Nephron progenitor cell (in vitro differentiated cells): ENCODE measurements around the gene RNF212.

ENCODE experiments used
- DNase-seq: peaks from one replicate; pipeline ENCODE4 v3.0.0; 2021
- H3K27ac Mint-ChIP-seq: 2 replicates; pipeline ENCODE4 v1.8.0; 2021; ENCODE audit warnings: mild to moderate bottlenecking, moderate library complexity, mixed read lengths
- H3K27me3 Mint-ChIP-seq: 2 replicates; pipeline ENCODE4 v1.8.0; 2021; ENCODE audit warnings: mild to moderate bottlenecking, low read depth, mixed read lengths; ENCODE audit not compliant: poor library complexity
- H3K36me3 Mint-ChIP-seq: 2 replicates; pipeline ENCODE4 v1.8.0; 2021; ENCODE audit warnings: low read depth, mixed read lengths
- H3K4me1 Mint-ChIP-seq: 2 replicates; pipeline ENCODE4 v1.8.0; 2021; ENCODE audit warnings: mixed read lengths
- H3K4me3 Mint-ChIP-seq: 2 replicates; pipeline ENCODE4 v1.8.0; 2021; ENCODE audit warnings: mild to moderate bottlenecking, moderate library complexity, mixed read lengths
- H3K9me3 Mint-ChIP-seq: 2 replicates; pipeline ENCODE4 v1.8.0; 2021; ENCODE audit warnings: mild to moderate bottlenecking, moderate library complexity, mixed read lengths
- TF ChIP-seq, protein P1 (sequence below): fragments of 200-600 bp; sonication (generic); IDR thresholded peaks from 2 replicates; pipeline ENCODE4 v1.5.0; 2021; ENCODE audit warnings: antibody characterized with exemption

The RNF212 gene

DNA sequence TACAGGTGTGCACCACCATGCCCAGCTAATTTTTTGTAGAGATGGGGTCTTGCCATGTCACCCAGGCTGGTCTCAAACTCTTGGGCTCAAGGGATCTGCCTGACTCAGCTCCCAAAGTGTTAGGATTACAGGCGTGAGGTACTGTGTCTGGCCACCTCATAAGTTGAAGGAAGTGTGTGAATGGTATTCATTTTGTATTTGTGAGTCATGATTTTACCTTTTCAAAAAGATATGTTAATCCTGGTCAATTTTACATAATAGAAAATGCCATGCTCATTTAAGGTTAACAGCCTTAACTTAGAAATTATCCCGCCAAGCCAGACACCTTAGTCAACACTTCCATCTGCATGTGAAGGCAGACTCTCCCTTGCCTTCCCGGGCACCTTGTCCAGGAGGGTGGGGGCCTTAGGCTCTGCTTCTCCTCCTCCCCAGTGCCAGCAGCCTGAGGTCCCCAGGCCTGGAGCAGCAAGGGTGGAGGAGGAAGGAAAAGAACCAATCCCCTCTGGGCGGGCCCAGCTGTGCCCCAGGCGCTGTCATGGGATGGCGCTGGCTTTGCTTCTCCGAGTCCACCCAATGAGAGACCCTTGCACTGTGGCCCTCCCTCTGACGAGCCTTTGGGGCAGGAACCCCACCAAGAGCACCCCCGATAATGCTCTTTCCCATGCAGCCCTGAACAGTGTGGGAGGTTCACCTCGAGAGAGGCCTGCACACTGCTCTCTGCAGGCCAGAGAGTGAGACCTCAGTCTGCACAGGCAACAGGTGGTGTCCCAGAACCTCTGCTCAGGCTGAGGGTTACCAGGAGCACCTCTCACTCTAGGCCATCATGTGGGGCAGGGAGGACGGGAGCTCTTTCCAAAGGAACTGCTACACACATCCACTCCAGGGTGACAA, 37.3 kb downstream of the RNF212 start:
- H3K27ac Mint-ChIP-seq = no peak overlapping the region
- no peak overlapping the region for H3K4me3 Mint-ChIP-seq
- H3K9me3 Mint-ChIP-seq = peaks cover 20% of the 10 kb centered on the region
- DNase-seq = no peak
- H3K4me1 Mint-ChIP-seq = peaks cover 4% of the 10 kb centered on the region
- TF ChIP-seq, protein P1, sequence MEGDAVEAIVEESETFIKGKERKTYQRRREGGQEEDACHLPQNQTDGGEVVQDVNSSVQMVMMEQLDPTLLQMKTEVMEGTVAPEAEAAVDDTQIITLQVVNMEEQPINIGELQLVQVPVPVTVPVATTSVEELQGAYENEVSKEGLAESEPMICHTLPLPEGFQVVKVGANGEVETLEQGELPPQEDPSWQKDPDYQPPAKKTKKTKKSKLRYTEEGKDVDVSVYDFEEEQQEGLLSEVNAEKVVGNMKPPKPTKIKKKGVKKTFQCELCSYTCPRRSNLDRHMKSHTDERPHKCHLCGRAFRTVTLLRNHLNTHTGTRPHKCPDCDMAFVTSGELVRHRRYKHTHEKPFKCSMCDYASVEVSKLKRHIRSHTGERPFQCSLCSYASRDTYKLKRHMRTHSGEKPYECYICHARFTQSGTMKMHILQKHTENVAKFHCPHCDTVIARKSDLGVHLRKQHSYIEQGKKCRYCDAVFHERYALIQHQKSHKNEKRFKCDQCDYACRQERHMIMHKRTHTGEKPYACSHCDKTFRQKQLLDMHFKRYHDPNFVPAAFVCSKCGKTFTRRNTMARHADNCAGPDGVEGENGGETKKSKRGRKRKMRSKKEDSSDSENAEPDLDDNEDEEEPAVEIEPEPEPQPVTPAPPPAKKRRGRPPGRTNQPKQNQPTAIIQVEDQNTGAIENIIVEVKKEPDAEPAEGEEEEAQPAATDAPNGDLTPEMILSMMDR = no peak
- H3K36me3 Mint-ChIP-seq = no peaks in the 10 kb centered on the region
- H3K27me3 Mint-ChIP-seq = peaks cover 63% of the 10 kb centered on the region

DNA sequence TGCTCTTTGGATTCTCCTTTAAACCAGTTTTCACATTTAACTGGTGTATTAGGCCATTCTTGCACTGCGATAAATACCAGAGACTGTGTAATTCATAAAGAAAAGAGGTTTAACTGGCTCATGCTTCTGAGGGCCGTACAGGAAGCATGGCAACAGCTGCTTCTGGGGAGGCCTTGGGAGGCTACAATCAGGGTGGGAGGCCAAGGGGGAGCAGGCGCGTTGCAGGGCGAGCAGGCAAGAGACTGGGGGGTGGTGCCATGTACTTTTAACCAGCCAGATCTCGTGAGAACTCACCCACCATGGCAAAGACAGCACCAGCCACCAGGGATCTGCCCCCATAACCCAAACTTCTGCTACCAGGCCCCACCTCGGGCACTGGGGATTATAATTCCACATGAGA, 38.1 kb downstream of the RNF212 start:
- Mint-ChIP-seq H3K36me3 (no peaks in the 10 kb centered on the region), H3K9me3 (peaks cover 21% of the 10 kb centered on the region), H3K4me3 (no peak overlapping the region), H3K4me1 (peaks cover 4% of the 10 kb centered on the region), H3K27ac (no peak overlapping the region), H3K27me3 (peaks cover 55% of the 10 kb centered on the region)
- no peak for DNase-seq
- TF ChIP-seq, protein P1 = no peak

DNA sequence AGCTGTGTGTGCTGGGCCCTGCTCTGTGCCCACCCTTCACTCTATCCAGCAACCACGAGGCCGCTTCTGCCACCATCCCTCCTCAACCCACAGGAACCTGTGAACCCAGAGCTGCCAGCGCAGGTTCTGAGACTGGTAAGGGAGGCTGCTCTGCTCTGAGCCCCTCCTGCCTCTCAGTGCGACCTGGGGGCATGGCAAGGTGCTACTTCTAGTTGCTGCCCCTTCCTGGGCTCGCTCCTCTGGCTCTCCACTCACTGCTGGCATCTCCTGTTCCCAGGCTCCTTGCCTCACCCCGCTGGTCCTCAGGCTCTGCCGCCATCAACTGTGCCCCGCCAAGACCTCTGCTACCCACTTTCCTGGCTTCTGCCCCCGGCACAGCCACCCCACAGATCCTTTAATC, 39.3 kb downstream of the RNF212 start:
- H3K9me3 Mint-ChIP-seq = peaks cover 25% of the 10 kb centered on the region
- H3K27me3 Mint-ChIP-seq = peaks cover 57% of the 10 kb centered on the region
- no peak overlapping the region for H3K4me3 Mint-ChIP-seq
- no peak for DNase-seq
- TF ChIP-seq, protein P1 = no peak
- peaks cover 4% of the 10 kb centered on the region for H3K4me1 Mint-ChIP-seq
- H3K27ac Mint-ChIP-seq = no peak overlapping the region
- no peaks in the 10 kb centered on the region for H3K36me3 Mint-ChIP-seq

DNA sequence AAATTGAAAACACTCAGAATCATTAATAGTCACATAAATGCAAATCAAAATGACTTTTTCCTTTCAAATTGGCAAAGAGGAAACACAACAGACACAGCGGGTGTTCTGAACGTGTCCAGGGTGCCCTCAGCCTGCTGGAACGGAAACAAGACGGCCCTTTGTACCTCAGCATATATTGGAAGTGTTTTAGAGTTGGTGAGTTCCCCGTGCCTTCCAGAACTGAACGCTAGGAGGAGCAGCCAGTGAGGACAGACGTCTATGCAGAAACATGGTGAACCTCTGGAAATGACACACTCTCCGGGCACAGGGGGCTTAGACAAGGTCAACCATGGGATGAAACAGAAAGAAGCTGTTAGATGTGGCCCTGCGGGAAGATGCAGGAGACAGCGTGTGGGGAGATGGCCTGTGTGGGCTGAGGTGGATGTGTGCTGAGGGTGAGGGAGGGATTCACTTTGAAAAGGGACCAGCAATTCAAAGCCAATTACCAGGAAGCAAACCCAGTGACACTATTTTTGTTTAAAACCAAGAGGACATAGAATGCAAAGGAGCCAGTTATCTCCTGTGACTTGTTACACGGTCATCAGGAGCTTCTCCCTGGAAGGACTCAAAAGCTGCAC, 40.4 kb downstream of the RNF212 start:
- peaks cover 20% of the 10 kb centered on the region for H3K9me3 Mint-ChIP-seq
- TF ChIP-seq, protein P1 = peak; percentile 57
- peak overlapping the region; percentile 11 for H3K27ac Mint-ChIP-seq
- peaks cover 61% of the 10 kb centered on the region for H3K27me3 Mint-ChIP-seq
- DNase-seq = peak; percentile 52
- no peaks in the 10 kb centered on the region for H3K36me3 Mint-ChIP-seq
- peaks cover 4% of the 10 kb centered on the region for H3K4me1 Mint-ChIP-seq
- H3K4me3 Mint-ChIP-seq = no peak overlapping the region

DNA sequence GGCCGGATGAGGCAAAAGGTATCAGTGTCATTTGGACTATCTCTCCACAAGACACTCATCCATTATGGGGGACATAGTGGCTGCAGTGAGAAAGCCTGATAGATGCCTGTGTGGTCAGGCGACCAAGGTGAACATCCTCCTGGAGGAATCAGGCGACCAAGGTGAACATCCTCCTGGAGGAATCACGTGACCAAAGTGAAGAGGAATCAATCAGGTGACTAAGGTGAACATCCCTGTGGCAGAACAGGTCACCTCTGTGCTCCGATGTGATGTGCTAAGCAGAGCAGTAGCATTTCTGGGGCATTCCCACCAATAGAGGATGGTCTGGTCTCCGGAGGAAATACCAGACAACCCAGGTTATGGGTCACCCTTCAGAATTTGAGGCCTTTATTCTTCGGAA, 44.0 kb downstream of the RNF212 start:
- DNase-seq = no peak
- Mint-ChIP-seq H3K4me3 (no peak overlapping the region), H3K4me1 (peaks cover 4% of the 10 kb centered on the region), H3K36me3 (no peaks in the 10 kb centered on the region), H3K27ac (no peak overlapping the region), H3K9me3 (peaks cover 20% of the 10 kb centered on the region), H3K27me3 (peaks cover 79% of the 10 kb centered on the region)
- TF ChIP-seq, protein P1 = no peak
